Posterior cingulate gyrus (tissue), 11 donors: Measurements from ENCODE around the gene GATAD2B.

ENCODE experiments used
- DNase-seq, 10 donors: peaks; one replicate each; pipeline versions ENCODE4 v3.0.0 to v3.0.0-alpha.2; 2020 to 2021; ENCODE audit warnings: mixed read lengths in 3 of 10
- intact Hi-C: fragments of 100-400 bp; cut with DNase I; formaldehyde crosslinking; loops from one replicate; pipeline ENCODE4 v1.15.1; 2023

Gene GATAD2B

GRCh38 chr1:153922972-153923925 lies at the start of gene GATAD2B:
GATAD2B (minus strand) TSS chr1:153922972; CDS start chr1:153828347, 94,625 bp downstream.
- peak; percentile 97 to 100 (median 99) for DNase-seq
- intact Hi-C loops, result loop anchor here (2.0 kb wide), 1 partner anchor 42 kb away; no protein-coding TSS in a partner anchor

DNA sequence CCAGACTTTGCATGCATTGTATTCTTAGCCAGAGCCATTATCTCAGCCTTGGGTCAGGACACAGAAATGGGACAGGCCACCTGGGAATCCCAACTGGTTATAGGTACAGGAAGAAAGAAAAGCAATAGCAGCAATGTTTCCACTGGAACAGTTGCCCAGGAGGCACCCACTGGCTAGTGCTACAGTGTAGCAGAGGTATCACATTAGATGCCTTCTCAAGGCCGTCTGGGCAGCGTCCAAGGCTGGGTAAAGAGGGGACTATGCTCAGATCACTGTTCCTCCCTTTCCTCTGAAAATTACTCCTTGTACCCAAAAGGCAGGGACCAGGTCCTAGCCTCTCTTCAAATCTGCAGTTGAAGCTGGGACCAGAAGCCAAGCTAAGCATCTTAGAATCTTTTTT lies 47.6 kb upstream of the GATAD2B start:
- intact Hi-C loops, result no loop called here
- DNase-seq, result peak in 1 of 10 donors; percentile 43

GRCh38 chr1:153968972-153969371 lies 46.2 kb upstream of the GATAD2B start:
- intact Hi-C loops, result no loop called here
- DNase-seq, result peak in 1 of 10 donors; percentile 21

DNA sequence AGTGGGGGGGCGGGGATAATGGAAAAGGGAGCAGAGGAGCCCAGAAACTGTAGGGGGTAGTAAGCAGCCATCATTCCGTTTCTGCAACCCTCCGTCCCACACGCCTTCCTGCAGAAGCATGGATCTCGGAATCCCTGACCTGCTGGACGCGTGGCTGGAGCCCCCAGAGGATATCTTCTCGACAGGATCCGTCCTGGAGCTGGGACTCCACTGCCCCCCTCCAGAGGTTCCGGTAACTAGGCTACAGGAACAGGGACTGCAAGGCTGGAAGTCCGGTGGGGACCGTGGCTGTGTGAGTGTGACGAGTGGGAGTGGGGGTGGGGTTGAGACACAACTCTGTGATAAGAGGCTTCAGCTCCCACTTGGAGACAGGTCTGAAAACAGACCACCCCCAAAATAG lies 45.6 kb upstream of the GATAD2B start:
- intact Hi-C loops, result no loop called here
- DNase-seq, result peak in 1 of 10 donors; percentile 80

DNA sequence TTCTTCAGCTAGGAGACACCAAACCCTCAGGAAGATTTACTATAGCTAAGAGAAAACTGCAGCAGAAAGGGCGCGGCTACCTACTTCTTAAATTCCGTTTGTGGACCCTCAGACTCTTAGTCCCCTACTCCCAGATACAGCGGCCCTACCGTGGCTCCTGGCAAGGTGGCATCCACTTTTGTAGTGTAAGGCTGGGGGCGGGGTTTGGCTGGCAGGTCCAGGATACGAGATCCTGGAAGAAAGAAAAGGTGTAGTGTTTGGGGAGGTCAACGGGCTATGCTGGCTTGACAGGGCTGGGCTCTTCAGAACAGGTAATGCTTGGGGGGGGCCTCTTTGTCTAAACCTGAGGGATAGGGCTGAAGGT lies 45.2 kb upstream of the GATAD2B start:
- peak in 2 of 10 donors; percentile 36 to 70 for DNase-seq
- intact Hi-C loops, result no loop called here

- peak; percentile 82 to 99 (median 90) for DNase-seq
- intact Hi-C loops, result no loop called here
Observed at GRCh38 chr1:153967107-153967999, 44.6 kb upstream of the GATAD2B start, which contains the start of gene CREB3L4. CREB3L4 (plus strand) TSS chr1:153967902; CDS start chr1:153968526, 624 bp downstream.

DNA sequence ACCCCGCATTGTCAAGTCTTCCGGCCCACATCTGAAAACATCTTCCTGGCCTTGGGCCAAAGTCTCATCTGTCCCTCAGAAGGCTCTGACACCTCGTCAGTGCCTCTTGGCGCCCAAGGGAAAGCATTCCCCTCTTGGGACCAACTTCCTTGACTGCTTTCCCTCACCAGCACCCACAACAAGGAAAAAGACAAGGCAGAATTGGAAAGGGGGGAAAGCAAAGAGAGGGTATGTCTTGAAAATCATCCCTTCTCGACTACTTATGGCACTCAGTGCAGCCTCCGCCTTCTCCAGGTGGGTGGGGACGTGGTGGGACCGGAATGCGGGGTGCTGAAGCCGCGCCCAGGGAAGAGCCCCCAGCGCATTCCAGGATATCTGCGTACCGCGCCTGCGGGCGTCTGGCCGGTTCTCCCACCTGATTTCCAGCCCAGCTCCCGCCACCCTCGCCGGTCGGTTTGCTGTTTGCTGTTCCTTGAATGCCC lies 41.1 kb upstream of the GATAD2B start:
- DNase-seq, result peak in 3 of 10 donors; percentile 10 to 86 (median 80)
- intact Hi-C loops, result no loop called here

GRCh38 chr1:153963030-153963849 lies 40.5 kb upstream of the GATAD2B start, which contains the start of gene SLC39A1:
SLC39A1 (minus strand) TSS chr1:153963537; CDS start chr1:153962715, 822 bp downstream.
- intact Hi-C loops, result no loop called here
- peak; percentile 96 to 100 (median 99) for DNase-seq

GRCh38 chr1:153962088-153963029 lies 39.6 kb upstream of the GATAD2B start:
- intact Hi-C loops, result no loop called here
- DNase-seq, result peak in 1 of 10 donors; percentile 83

DNA sequence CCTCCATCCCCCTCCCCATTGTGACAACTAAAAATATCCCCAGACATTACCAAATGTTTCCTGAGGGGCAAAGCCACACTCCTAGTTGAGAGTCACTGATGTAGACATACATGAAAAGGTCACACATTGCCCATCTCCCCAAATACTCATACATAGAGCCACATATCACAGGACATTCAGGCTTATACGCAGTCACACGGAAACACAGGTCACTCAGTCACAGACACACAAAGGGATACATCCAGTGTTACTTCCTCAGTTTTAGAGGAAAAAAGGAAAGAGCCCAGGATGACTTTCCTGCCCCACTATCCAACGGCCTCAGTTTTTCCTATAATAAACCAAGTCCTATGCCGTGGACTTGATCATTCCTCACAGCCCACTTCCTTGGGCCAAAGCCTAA lies 38.6 kb upstream of the GATAD2B start:
- DNase-seq, result no peak
- intact Hi-C loops, result no loop called here

DNA sequence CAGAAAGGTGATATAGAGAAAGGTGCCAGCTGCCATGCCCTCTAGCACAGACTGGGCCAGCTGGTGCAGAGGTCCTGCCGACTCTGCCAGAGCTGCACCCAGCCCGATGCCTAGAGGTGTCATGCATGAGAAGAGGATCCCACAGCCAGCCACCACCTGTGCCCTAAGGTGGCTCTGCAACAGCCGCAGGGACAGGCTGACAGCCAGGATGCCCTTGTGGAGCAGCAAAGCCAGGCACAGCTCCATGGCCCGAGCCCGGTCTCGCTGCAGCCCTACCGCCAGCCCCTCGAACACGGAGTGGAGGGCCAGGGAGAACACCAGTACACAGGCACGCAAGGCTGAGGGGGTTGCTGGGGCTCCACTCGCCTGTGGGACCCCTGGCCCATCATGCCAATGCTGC lies 37.4 kb upstream of the GATAD2B start:
- peak in 1 of 10 donors; percentile 79 for DNase-seq
- intact Hi-C loops, result no loop called here

DNA sequence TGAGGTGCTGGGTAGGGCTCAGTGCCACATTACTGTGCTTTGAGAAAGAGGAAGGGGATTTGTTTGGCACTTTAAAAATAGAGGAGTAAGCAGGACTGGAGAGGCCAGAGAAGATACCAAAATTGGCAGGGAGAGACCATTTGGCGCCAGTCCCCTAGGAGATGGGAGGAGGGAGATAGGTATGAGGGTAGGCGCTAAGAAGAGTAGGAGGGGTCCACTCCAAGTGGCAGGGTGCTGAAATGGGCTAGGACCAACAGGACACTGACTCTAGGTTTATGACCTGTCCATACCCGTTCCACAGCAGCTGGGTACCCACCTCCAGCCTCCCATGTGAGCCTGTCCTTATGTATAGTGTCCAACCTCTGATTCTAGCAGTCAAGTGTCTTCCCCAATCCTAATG lies 36.7 kb upstream of the GATAD2B start:
- peak in 1 of 10 donors; percentile 32 for DNase-seq
- intact Hi-C loops, result no loop called here

DNA sequence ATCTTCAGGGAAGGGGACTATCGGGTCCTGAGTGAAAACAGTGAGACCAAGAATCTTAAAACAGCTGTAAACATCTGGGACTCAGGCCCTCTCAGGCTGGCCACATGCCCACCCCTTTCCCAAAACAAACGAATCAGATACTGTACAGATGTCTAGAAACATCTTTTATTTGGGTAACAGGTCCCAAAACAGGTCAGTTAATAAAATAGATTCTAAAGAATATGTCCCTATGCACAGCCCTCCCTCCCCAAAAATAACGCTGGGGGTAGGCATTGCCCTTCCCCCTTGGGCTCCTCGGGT lies 36.1 kb upstream of the GATAD2B start:
- no peak for DNase-seq

GRCh38 chr1:153958111-153958960 lies 35.6 kb upstream of the GATAD2B start, which contains the start of gene CRTC2:
CRTC2 (minus strand) TSS chr1:153958612; CDS start chr1:153958497, 115 bp downstream.
- peak; percentile 98 to 100 (median 99) for DNase-seq
- intact Hi-C loops, result loop anchor here (1.0 kb wide), 1 partner anchor 12 kb away; the partner anchor contains the start of gene DENND4B

More for the DNA sequence above, 36.1 kb upstream of the GATAD2B start:
- intact Hi-C loops, result loop anchor here (1.0 kb wide), 1 partner anchor 13 kb away; the partner anchor contains the start of gene DENND4B

- intact Hi-C loops, result loop anchor here (1.0 kb wide), 1 partner anchor 11 kb away; the partner anchor contains the start of gene DENND4B
Observed at GRCh38 chr1:153957744-153958110, 35.0 kb upstream of the GATAD2B start.

DNA sequence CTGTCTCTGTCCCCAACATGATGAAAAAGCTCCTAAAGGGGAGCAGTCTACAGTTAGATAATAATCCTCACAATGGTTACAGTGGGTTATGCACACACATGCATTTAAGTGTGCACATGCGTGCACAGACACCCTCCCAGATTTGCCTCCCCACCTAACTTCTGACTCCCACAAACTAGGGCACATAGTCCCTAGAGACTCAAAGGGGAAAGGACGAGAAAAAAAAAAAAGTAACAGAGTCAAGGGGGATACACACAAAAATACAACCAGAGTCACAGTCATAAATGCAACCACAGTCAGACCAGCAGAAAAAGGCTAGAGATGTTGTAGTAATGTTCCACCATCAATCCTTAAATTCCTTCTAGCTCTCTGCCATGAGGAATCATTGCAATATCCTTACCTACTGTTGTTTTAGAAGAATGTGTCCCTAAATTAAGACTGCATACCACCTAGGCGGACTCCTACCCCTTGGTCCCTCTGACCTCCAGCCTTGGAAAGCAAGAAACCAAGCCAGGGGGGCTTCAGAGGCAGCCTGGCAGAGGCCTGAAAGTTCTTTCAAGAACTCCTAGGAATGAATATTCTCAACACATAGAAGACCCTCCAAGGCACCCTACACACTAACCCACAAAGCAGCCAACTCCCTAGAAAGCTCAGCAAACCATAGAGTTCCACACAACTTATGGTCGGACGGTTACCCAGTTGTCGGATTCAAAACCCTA lies 34.4 kb upstream of the GATAD2B start:
- intact Hi-C loops, result no loop called here
- no peak for DNase-seq

More at GRCh38 chr1:153957744-153958110, 35.0 kb upstream of the GATAD2B start:
- DNase-seq, result no peak

- intact Hi-C loops, result no loop called here
- no peak for DNase-seq
Observed at GRCh38 chr1:153954826-153955225, 32.1 kb upstream of the GATAD2B start.
